Measurements from ENCODE around the gene PDLIM3.

Gene PDLIM3

DNA sequence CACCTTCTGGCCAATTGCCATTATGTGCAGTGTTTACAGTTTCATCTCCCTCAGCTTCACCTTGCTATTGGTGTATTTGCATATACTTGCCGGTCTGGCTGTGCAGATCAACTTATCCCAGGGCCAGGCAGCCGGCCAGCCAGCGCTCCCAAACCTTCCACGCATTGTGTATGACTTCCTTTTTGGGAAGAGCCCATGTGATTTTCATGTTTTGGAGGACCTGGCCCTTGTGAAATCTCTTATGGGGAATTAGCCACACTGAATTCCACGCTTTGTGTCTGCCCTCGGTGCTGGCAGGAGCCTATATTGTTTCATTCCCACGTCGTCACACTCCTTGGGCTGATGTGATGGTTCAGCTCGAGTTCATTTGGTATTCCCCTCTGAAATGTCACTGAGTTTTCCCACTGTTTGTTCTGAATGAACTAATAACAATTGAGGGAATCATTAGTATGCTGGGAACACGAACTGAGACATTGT, 6.0 kb upstream of the PDLIM3 start:
- H3K4me3 ChIP-seq (ENCODE audit: low read depth, low read length): no peak overlapping the region
- no peak for TF ChIP-seq CTCF (IDR thresholded peaks at IDR 0.05; ENCODE audit: low read depth, low read length)
- peak; percentile 21 for DNase-seq (ENCODE audit: low read depth, low spot score)
- in situ Hi-C loops (cut with HindIII; ENCODE audit: low sequenced_read_pairs): no loop called here

DNA sequence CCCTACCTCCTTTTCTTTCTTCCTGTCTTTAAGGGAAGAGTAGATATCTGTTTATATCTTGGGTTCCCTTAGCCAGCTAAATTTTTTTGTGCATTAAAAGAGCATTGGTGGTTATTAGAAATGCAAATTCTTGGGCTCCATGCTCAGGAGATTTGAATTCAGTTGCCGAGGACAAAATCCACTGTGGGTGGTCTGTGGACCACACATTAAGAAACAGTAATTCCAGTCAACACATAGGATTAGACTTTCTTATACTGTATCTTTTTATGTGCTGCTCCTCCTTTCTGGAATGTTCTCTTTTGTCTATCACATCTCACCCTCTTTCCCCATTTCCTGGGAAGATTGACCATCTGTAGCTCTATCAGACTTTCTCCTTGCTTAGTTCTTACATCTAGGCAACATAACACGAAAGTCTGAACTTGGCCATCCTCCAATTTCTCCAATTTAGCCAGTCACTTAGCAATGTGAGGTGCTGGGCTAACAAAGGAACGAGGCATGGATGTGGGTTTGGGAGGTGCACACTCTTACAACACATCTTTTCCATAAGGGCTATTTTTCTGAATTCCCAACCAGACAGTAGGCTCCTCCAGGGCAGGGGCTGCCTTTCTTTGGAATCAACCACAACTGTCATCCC, 5.3 kb upstream of the PDLIM3 start:
- DNase-seq (ENCODE audit: low read depth, low spot score): no peak
- in situ Hi-C loops (cut with HindIII; ENCODE audit: low sequenced_read_pairs): no loop called here
- no peak overlapping the region for H3K4me3 ChIP-seq (ENCODE audit: low read depth, low read length)
- no peak for TF ChIP-seq CTCF (IDR thresholded peaks at IDR 0.05; ENCODE audit: low read depth, low read length)

DNA sequence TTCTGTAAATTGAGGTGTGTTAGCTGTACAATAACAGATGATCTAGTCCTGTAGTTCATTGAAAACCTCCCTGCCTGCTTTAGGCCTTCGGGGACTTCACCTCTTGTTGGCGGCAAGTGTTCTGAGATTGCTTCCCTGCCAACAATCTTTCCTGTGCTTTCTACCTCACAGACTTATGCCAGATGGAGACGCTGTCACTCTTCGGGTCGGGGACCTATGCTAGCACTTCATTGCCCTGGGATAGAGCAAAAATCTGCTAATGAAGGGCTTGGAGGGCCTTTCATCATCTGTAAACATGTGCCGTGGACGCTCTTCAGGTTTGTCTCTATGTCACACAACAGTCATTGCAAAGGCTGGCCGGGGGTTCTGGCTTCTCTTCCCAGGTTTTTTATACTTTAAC, 4.7 kb upstream of the PDLIM3 start:
- no peak overlapping the region for H3K4me3 ChIP-seq (ENCODE audit: low read depth, low read length)
- in situ Hi-C loops (cut with HindIII; ENCODE audit: low sequenced_read_pairs): no loop called here
- no peak for DNase-seq (ENCODE audit: low read depth, low spot score)
- TF ChIP-seq CTCF (IDR thresholded peaks at IDR 0.05; ENCODE audit: low read depth, low read length): no peak

DNA sequence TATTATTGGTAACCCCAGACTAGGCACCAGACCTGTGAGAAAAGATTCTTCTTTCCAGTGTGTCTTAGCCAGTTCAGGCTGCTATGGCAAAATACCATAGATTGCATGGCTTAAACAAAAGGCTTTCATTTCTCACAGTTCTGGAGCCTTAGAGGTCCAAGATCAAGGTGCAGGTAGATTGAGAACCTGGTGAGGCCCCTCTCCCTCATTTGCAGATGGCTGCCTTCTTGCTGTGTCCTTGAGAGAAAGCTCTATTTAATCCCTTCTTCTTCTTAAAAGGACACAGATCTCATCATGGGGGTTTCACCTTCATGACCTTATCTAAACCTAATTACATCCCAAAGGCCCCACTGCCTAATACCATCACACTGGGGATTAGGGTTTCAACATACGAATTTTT, 3.5 kb upstream of the PDLIM3 start:
- in situ Hi-C loops (cut with HindIII; ENCODE audit: low sequenced_read_pairs): no loop called here
- no peak for TF ChIP-seq CTCF (IDR thresholded peaks at IDR 0.05; ENCODE audit: low read depth, low read length)
- no peak overlapping the region for H3K4me3 ChIP-seq (ENCODE audit: low read depth, low read length)
- no peak for DNase-seq (ENCODE audit: low read depth, low spot score)

GRCh38 chr4:185536411-185536709, 1.1 kb upstream of the PDLIM3 start:
- in situ Hi-C loops (cut with HindIII; ENCODE audit: low sequenced_read_pairs): no loop called here
- TF ChIP-seq CTCF (IDR thresholded peaks at IDR 0.05; ENCODE audit: low read depth, low read length): no peak
- no peak for DNase-seq (ENCODE audit: low read depth, low spot score)
- no peak overlapping the region for H3K4me3 ChIP-seq (ENCODE audit: low read depth, low read length)

- DNase-seq (ENCODE audit: low read depth, low spot score): no peak
- in situ Hi-C loops (cut with HindIII; ENCODE audit: low sequenced_read_pairs): no loop called here
- H3K4me3 ChIP-seq (ENCODE audit: low read depth, low read length): peak overlapping the region; percentile 64
- TF ChIP-seq CTCF (IDR thresholded peaks at IDR 0.05; ENCODE audit: low read depth, low read length): no peak
Measured at GRCh38 chr4:185535612-185536410, 504 bp upstream of the PDLIM3 start.

Measured in astrocyte of the spinal cord (primary cell).